SK-N-SH treated with all-trans-retinoic acid at 6 μM for 48 hours (cell line): ENCODE results near the gene WDFY2.

Experiments
- ATAC-seq: fragments of 200-7000 bp; cut with Tn5 transposase; 3 replicates; pipeline ENCODE4 v1.9.1; 2020; ENCODE audit warnings: mild to moderate bottlenecking, moderate library complexity
- BACH2 ChIP-seq: fragments of 250-450 bp; sonication (Bioruptor Pico); IDR thresholded peaks from 2 replicates; pipeline ENCODE4 v1.9.0; 2021; ENCODE audit warnings: mild to moderate bottlenecking, borderline replicate concordance
- CREB5 ChIP-seq: fragments of 250-450 bp; sonication (Bioruptor Pico); IDR thresholded peaks from 2 replicates; pipeline ENCODE4 v1.5.1; 2020; ENCODE audit warnings: low read depth, mild to moderate bottlenecking, moderate library complexity
- CSDC2 ChIP-seq: fragments of 250-450 bp; sonication (Bioruptor Pico); IDR thresholded peaks from 2 replicates; pipeline ENCODE4 v1.5.0; 2020; ENCODE audit warnings: mild to moderate bottlenecking, moderate library complexity
- CSRNP3 ChIP-seq: fragments of 250-450 bp; sonication (Bioruptor Pico); IDR thresholded peaks from 2 replicates; pipeline ENCODE4 v1.5.1; 2021; ENCODE audit warnings: mild to moderate bottlenecking, moderate library complexity
- ESRRG ChIP-seq: fragments of 250-450 bp; sonication (Bioruptor Pico); IDR thresholded peaks from 2 replicates; pipeline ENCODE4 v1.6.1; 2021; ENCODE audit warnings: mild to moderate bottlenecking
- GLIS3 ChIP-seq: fragments of 250-450 bp; sonication (Bioruptor Pico); IDR thresholded peaks from 2 replicates; pipeline ENCODE4 v1.5.0; 2020; ENCODE audit warnings: mild to moderate bottlenecking, moderate library complexity
- ISL1 ChIP-seq: fragments of 250-450 bp; sonication (Bioruptor Pico); IDR thresholded peaks from 2 replicates; pipeline ENCODE4 v2.1.2; 2022; ENCODE audit warnings: mild to moderate bottlenecking, moderate library complexity
- OSR1 ChIP-seq: fragments of 250-450 bp; sonication (Bioruptor Pico); IDR thresholded peaks from 2 replicates; pipeline ENCODE4 v1.8.0; 2022; ENCODE audit warnings: moderate library complexity, mild to moderate bottlenecking, inconsistent platforms
- PATZ1 ChIP-seq: fragments of 250-450 bp; sonication (Bioruptor Pico); IDR thresholded peaks from 2 replicates; pipeline ENCODE4 v1.8.0; 2020; ENCODE audit warnings: mild to moderate bottlenecking, moderate library complexity, borderline replicate concordance
- POU6F1 ChIP-seq: fragments of 250-450 bp; sonication (Bioruptor Pico); IDR thresholded peaks from 2 replicates; pipeline ENCODE4 v1.8.0; 2021; ENCODE audit warnings: low read depth, mild to moderate bottlenecking, moderate library complexity, borderline replicate concordance
- PPARA ChIP-seq: fragments of 250-450 bp; sonication (Bioruptor Pico); IDR thresholded peaks from 2 replicates; pipeline ENCODE4 v1.5.0; 2020; ENCODE audit warnings: mild to moderate bottlenecking, borderline replicate concordance
- SNAI2 ChIP-seq: fragments of 250-450 bp; sonication (Bioruptor Pico); IDR thresholded peaks from 2 replicates; pipeline ENCODE4 v1.5.0; 2020; ENCODE audit warnings: mild to moderate bottlenecking, moderate library complexity
- TCF4 ChIP-seq: fragments of 250-450 bp; sonication (Bioruptor Pico); IDR thresholded peaks from 2 replicates; pipeline ENCODE4 v1.8.0; 2021; ENCODE audit warnings: mild to moderate bottlenecking, moderate library complexity, borderline replicate concordance
- TOX ChIP-seq: fragments of 250-450 bp; sonication (Bioruptor Pico); IDR thresholded peaks from 2 replicates; pipeline ENCODE4 v1.8.0; 2021; ENCODE audit warnings: mild to moderate bottlenecking, moderate library complexity, borderline replicate concordance
- TSHZ2 ChIP-seq: fragments of 250-450 bp; sonication (Bioruptor Pico); IDR thresholded peaks from 2 replicates; pipeline ENCODE4 v1.5.0; 2020; ENCODE audit warnings: mild to moderate bottlenecking, moderate library complexity
- ZC3H10 ChIP-seq: fragments of 250-450 bp; sonication (Bioruptor Pico); IDR thresholded peaks from 2 replicates; pipeline ENCODE4 v1.5.1; 2021; ENCODE audit warnings: mild to moderate bottlenecking, moderate library complexity
- ZFP3 ChIP-seq: fragments of 250-450 bp; sonication (Bioruptor Pico); IDR thresholded peaks from 2 replicates; pipeline ENCODE4 v1.5.0; 2020; ENCODE audit warnings: mild to moderate bottlenecking, moderate library complexity
- ZNF8 ChIP-seq: fragments of 450-650 bp; formaldehyde crosslinking; IDR thresholded peaks from 2 replicates; pipeline ENCODE4 v1.5.0; 2020; ENCODE audit warnings: mild to moderate bottlenecking, moderate library complexity

WDFY2 gene

GRCh38 chr13:51675385-51675784, 91.1 kb downstream of the WDFY2 start:
- TF ChIP-seq PPARA (CRISPR knock-in tag), result no peak
- TF ChIP-seq ZC3H10 (CRISPR knock-in tag), result no peak
- no peak for TF ChIP-seq PATZ1 (CRISPR knock-in tag)
- TF ChIP-seq SNAI2 (CRISPR knock-in tag), result no peak
- TF ChIP-seq OSR1 (CRISPR knock-in tag), result no peak
- TF ChIP-seq TOX (CRISPR knock-in tag), result no peak
- TF ChIP-seq GLIS3, result no peak
- TF ChIP-seq CSDC2 (CRISPR knock-in tag), result no peak
- TF ChIP-seq ISL1 (CRISPR knock-in tag), result no peak
- TF ChIP-seq ESRRG, result no peak
- TF ChIP-seq ZNF8 (CRISPR knock-in tag), result no peak
- no peak for TF ChIP-seq CREB5 (CRISPR knock-in tag)
- no peak for TF ChIP-seq CSRNP3
- no peak for TF ChIP-seq TSHZ2 (CRISPR knock-in tag)
- no peak for TF ChIP-seq POU6F1 (CRISPR knock-in tag)
- no peak for TF ChIP-seq ZFP3
- TF ChIP-seq, all 23 proteins: peak for 0
- ATAC-seq, result no peak

GRCh38 chr13:51675877-51676276, 91.6 kb downstream of the WDFY2 start:
- TF ChIP-seq ZNF8 (CRISPR knock-in tag) (no peak), BACH2 (no peak), ZFP3 (no peak), TCF4 (CRISPR knock-in tag) (no peak), SNAI2 (CRISPR knock-in tag) (no peak), CREB5 (CRISPR knock-in tag) (no peak), GLIS3 (no peak), PATZ1 (CRISPR knock-in tag) (no peak)
- ATAC-seq, result no peak
